H9 (cell line): Measurements from ENCODE around the gene PLEKHG5. TPM values are rescaled to one million over a fixed set of nuclear protein-coding genes. Genes with fewer than 3 reads are reported as not detected.

Experiments used
- DNase-seq: peaks from one replicate; pipeline ENCODE4 v3.0.0-alpha.2; 2017
- H2AFZ ChIP-seq: one replicate; pipeline ENCODE4 v1.6.1; 2013; ENCODE audit warnings: mild to moderate bottlenecking, low read length, control low read depth, moderate library complexity
- H2AK5ac ChIP-seq: 2 replicates; pipeline ENCODE4 v1.6.1; 2013; ENCODE audit warnings: low read length, control low read depth, mixed read lengths; ENCODE audit not compliant: insufficient read length
- H2BK120ac ChIP-seq: one replicate; pipeline ENCODE4 v1.6.1; 2013; ENCODE audit warnings: low read depth, mild to moderate bottlenecking, low read length, control low read depth, inconsistent platforms; ENCODE audit not compliant: poor library complexity, severe bottlenecking
- H2BK12ac ChIP-seq: 2 replicates; pipeline ENCODE4 v1.6.1; 2013; ENCODE audit warnings: low read length, control low read depth, mixed read lengths, low read depth; ENCODE audit not compliant: insufficient read length
- H2BK15ac ChIP-seq: 2 replicates; pipeline ENCODE4 v1.6.1; 2013; ENCODE audit warnings: low read depth, low read length, control low read depth
- H2BK20ac ChIP-seq: one replicate; pipeline ENCODE4 v1.6.1; 2013; ENCODE audit warnings: low read depth, mild to moderate bottlenecking, low read length, control low read depth, inconsistent platforms; ENCODE audit not compliant: poor library complexity, severe bottlenecking
- H2BK5ac ChIP-seq: 2 replicates; pipeline ENCODE4 v1.6.1; 2013; ENCODE audit warnings: low read length, control low read depth, mixed read lengths; ENCODE audit not compliant: insufficient read length
- H3K14ac ChIP-seq: 2 replicates; pipeline ENCODE4 v1.6.1; 2013; ENCODE audit warnings: low read length, control low read depth; ENCODE audit not compliant: insufficient read depth
- H3K18ac ChIP-seq: 2 replicates; pipeline ENCODE4 v1.6.1; 2013; ENCODE audit warnings: low read depth, mild to moderate bottlenecking, mixed read lengths, low read length, control low read depth; ENCODE audit not compliant: insufficient read length
- H3K23ac ChIP-seq: 2 replicates; pipeline ENCODE4 v1.6.1; 2013; ENCODE audit warnings: low read length, control low read depth, mixed read lengths, low read depth; ENCODE audit not compliant: insufficient read length
- H3K23me2 ChIP-seq: 2 replicates; pipeline ENCODE4 v1.6.1; 2013; ENCODE audit warnings: low read depth, mild to moderate bottlenecking, mixed read lengths, low read length, control low read depth; ENCODE audit not compliant: insufficient read length, poor library complexity, severe bottlenecking
- H3K27ac ChIP-seq: 2 replicates; pipeline ENCODE4 v1.5.1; 2013; ENCODE audit warnings: low read length, control low read depth, mixed read lengths, low read depth; ENCODE audit not compliant: insufficient read length
- H3K27me3 ChIP-seq: 2 replicates; pipeline ENCODE4 v1.6.1; 2013; ENCODE audit warnings: low read length, control low read depth, inconsistent platforms; ENCODE audit not compliant: insufficient read depth
- H3K4ac ChIP-seq: 2 replicates; pipeline ENCODE4 v1.6.1; 2013; ENCODE audit warnings: low read depth, mild to moderate bottlenecking, control low read depth, inconsistent platforms, low read length, moderate library complexity
- H3K4me1 ChIP-seq: 2 replicates; pipeline ENCODE4 v1.6.1; 2013; ENCODE audit warnings: low read length, control low read depth, inconsistent platforms; ENCODE audit not compliant: insufficient read depth
- H3K4me2 ChIP-seq: 2 replicates; pipeline ENCODE4 v1.6.1; 2013; ENCODE audit warnings: low read length, control low read depth, mixed read lengths; ENCODE audit not compliant: insufficient read length, insufficient read depth
- H3K56ac ChIP-seq: 2 replicates; pipeline ENCODE4 v1.6.1; 2013; ENCODE audit warnings: low read depth, mild to moderate bottlenecking, mixed read lengths, low read length, control low read depth; ENCODE audit not compliant: insufficient read length
- H3K79me1 ChIP-seq: 2 replicates; pipeline ENCODE4 v1.6.1; 2013; ENCODE audit warnings: low read depth, mild to moderate bottlenecking, moderate library complexity, low read length, control low read depth, inconsistent platforms; ENCODE audit not compliant: insufficient read depth, poor library complexity, severe bottlenecking
- H3K79me2 ChIP-seq: 2 replicates; pipeline ENCODE4 v1.6.1; 2013; ENCODE audit warnings: low read length, control low read depth, inconsistent platforms; ENCODE audit not compliant: insufficient read depth
- H3K9ac ChIP-seq: 2 replicates; pipeline ENCODE4 v1.6.1; 2013; ENCODE audit warnings: low read length, control low read depth, mixed read lengths; ENCODE audit not compliant: insufficient read length; ENCODE audit errors: extremely low read depth
- H3K9me3 ChIP-seq: one replicate; pipeline ENCODE4 v1.6.1; 2013; ENCODE audit warnings: low read depth, low read length, inconsistent platforms; ENCODE audit not compliant: control insufficient read depth
- H3T11ph ChIP-seq: one replicate; pipeline ENCODE4 v1.6.1; 2013; ENCODE audit warnings: mild to moderate bottlenecking, low read length, control low read depth, inconsistent platforms
- H4K20me1 ChIP-seq: one replicate; pipeline ENCODE4 v1.6.1; 2013; ENCODE audit not compliant: control insufficient read depth, insufficient read length, insufficient read depth
- H4K5ac ChIP-seq: 2 replicates; pipeline ENCODE4 v1.6.1; 2013; ENCODE audit warnings: low read depth, mild to moderate bottlenecking, mixed read lengths, low read length, control low read depth; ENCODE audit not compliant: insufficient read length
- H4K8ac ChIP-seq: replicated peaks from 2 replicates; pipeline ENCODE4 v1.6.1; 2013; ENCODE audit warnings: low read length, control low read depth, mixed read lengths, low read depth; ENCODE audit not compliant: insufficient read length
- H4K91ac ChIP-seq: 2 replicates; pipeline ENCODE4 v1.6.1; 2013; ENCODE audit warnings: low read depth, mild to moderate bottlenecking, moderate library complexity, mixed read lengths, low read length, control low read depth; ENCODE audit not compliant: insufficient read length
- H3K27ac Mint-ChIP-seq, 3 experiments: 2 replicates in 2 of 3; 3 replicates in 1 of 3; pipeline ENCODE4 v1.8.0; 2020 to 2021; ENCODE audit warnings: mixed read lengths in 3 of 3, mild to moderate bottlenecking in 1 of 3, moderate library complexity in 1 of 3
- H3K27me3 Mint-ChIP-seq: 2 replicates; pipeline ENCODE4 v1.8.0; 2021; ENCODE audit warnings: low read depth, mild to moderate bottlenecking, moderate library complexity, mixed read lengths
- H3K36me3 Mint-ChIP-seq, 3 experiments: 2 replicates in 2 of 3; 3 replicates in 1 of 3; pipeline ENCODE4 v1.8.0; 2020 to 2021; ENCODE audit warnings: low read depth in 3 of 3, mixed read lengths in 3 of 3; ENCODE audit not compliant: insufficient read depth in 1 of 3
- H3K4me1 Mint-ChIP-seq, 2 experiments: 2 replicates each; pipeline ENCODE4 v1.8.0; 2020; ENCODE audit warnings: mixed read lengths in 2 of 2
- H3K4me3 Mint-ChIP-seq, 2 experiments: 2 replicates in 1 of 2; 3 replicates in 1 of 2; pipeline ENCODE4 v1.8.0; 2020 to 2021; ENCODE audit warnings: mild to moderate bottlenecking in 2 of 2, mixed read lengths in 2 of 2, moderate library complexity in 1 of 2
- H3K9me3 Mint-ChIP-seq, 2 experiments: 2 replicates in 1 of 2; 3 replicates in 1 of 2; pipeline ENCODE4 v1.8.0; 2020; ENCODE audit warnings: mild to moderate bottlenecking in 2 of 2, mixed read lengths in 2 of 2, moderate library complexity in 1 of 2
- CTCF ChIP-seq: fragments of 200-600 bp; sonication (generic); conservative IDR thresholded peaks from 3 replicates; pipeline ENCODE4 v1.8.0; 2021; ENCODE audit warnings: antibody characterized with exemption, mild to moderate bottlenecking
- WGBS: extraction: QIAGEN DNeasy Blood & Tissue Kit; methylation state at CpG from one replicate; pipeline ENCODE4 v1.1.7; 2013; ENCODE audit warnings: missing lambda C conversion rate, low lambda C conversion rate, mixed read lengths; ENCODE audit not compliant: insufficient read length; ENCODE audit errors: extremely low coverage; 5-methylcytosine and 5-hydroxymethylcytosine counted together
- total RNA-seq: library from RNA; stranded (reverse); gene quantifications from 2 replicates; pipeline ENCODE4 v1.2.1, GENCODE V29; 2021

The PLEKHG5 gene
- total RNA-seq, 1 experiment from 2014 or later = 22.3 TPM

DNA sequence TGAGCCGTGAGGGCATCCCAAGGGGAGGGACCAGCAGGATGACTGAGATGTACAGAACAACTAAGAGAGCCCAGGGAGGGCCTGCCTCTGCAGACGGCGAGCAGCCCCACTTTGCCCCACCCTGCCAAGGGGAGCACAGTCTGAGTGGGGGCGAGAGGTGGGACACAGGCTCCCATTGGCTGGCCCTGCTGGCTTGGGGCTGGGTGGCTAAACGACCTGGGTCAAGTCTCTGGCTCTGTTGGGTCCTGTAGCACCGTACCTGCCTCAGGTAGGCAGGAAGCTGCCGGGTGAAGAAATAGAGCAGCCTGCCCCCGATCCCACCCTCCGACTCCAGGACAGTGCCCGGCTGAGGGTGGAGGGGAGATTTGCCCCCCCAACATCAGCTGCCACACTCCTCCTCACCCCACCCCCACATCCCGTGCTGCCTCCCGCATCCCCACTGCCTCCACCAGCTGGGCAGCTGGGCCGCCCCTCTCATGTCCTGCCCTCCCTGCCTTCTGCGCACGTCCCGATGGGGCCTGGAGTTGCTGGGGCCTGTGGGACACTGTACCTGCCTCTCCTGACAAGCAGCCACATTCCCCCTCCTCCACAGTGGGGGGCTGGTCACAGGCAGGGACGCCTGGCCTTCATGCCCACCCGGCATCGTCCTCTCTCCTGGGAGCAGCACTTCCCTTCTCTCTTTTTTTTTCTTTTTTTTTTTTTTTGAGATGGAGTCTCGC is 12.6 kb upstream of the PLEKHG5 start:
- Histone ChIP-seq H3K14ac (no peak overlapping the region), H4K5ac (no peak overlapping the region), H3K27ac (no peak overlapping the region), H3K56ac (no peak overlapping the region), H3K4me2 (no peak overlapping the region), H2AFZ (no peak overlapping the region), H3K9me3 (no peaks in the 10 kb centered on the region), H3K23me2 (no peaks in the 10 kb centered on the region), H3K79me1 (no peaks in the 10 kb centered on the region), H4K20me1 (no peaks in the 10 kb centered on the region), H3K9ac (no peak overlapping the region), H2BK15ac (no peak overlapping the region), H4K91ac (no peak overlapping the region), H2BK5ac (no peak overlapping the region), H2BK20ac (no peak overlapping the region), H3K79me2 (no peaks in the 10 kb centered on the region), H2BK120ac (no peak overlapping the region), H3K18ac (no peak overlapping the region), H3K23ac (no peak overlapping the region), H3T11ph (no peak overlapping the region), H4K8ac (no peak overlapping the region), H2AK5ac (no peak overlapping the region), H3K27me3 (no peaks in the 10 kb centered on the region), H3K4ac (no peak overlapping the region), H2BK12ac (no peak overlapping the region), H3K4me1 (no peaks in the 10 kb centered on the region)
- TF ChIP-seq CTCF = no peak
- WGBS = no CpG with 5 or more reads among the region's 20 CpGs
- Mint-ChIP-seq H3K4me1 (peaks cover 3% of the 10 kb centered on the region in 2 experiments), H3K27ac (0 out of 7 replicates have a peak overlapping the region, but pooled peaks of 1 of the 3 experiments have one; percentile 40), H3K27me3 (peaks cover 18% of the 10 kb centered on the region), H3K36me3 (no peaks in the 10 kb centered on the region; a peak in 1 of 7 replicates), H3K9me3 (no peaks in the 10 kb centered on the region), H3K4me3 (no peak overlapping the region)
- DNase-seq = no peak
